HEK293 (cell line): ENCODE measurements around the gene CDH22.

Source experiments
- AEBP2 ChIP-seq: fragments of 450-650 bp; formaldehyde crosslinking; IDR thresholded peaks from 2 replicates; pipeline ENCODE4 v1.5.1; 2016; ENCODE audit warnings: missing biosample characterization, missing genetic modification characterization, borderline replicate concordance
- BCL11B ChIP-seq: fragments of 450-650 bp; formaldehyde crosslinking; IDR thresholded peaks from 2 replicates; pipeline ENCODE4 v1.5.1; 2016; ENCODE audit warnings: low read depth, missing biosample characterization, missing genetic modification characterization
- CTCF ChIP-seq: fragments of 450-650 bp; formaldehyde crosslinking; IDR thresholded peaks from 2 replicates; pipeline ENCODE4 v1.5.1; 2016; ENCODE audit warnings: missing biosample characterization, missing genetic modification characterization
- TCF7L2 ChIP-seq: IDR thresholded peaks from 2 replicates; pipeline ENCODE4 v1.6.1; 2011; ENCODE audit warnings: low read depth, mild to moderate bottlenecking, inconsistent platforms, low read length, moderate library complexity, borderline replicate concordance
- ZBTB20 ChIP-seq: fragments of 450-650 bp; formaldehyde crosslinking; IDR thresholded peaks from 2 replicates; pipeline ENCODE4 v1.5.1; 2016; ENCODE audit warnings: missing biosample characterization, missing genetic modification characterization
- ZBTB8A ChIP-seq: fragments of 450-650 bp; formaldehyde crosslinking; IDR thresholded peaks from 2 replicates; pipeline ENCODE4 v1.5.1; 2016; ENCODE audit warnings: missing biosample characterization, missing genetic modification characterization
- ZNF10 ChIP-seq: fragments of 450-650 bp; formaldehyde crosslinking; IDR thresholded peaks from 2 replicates; pipeline ENCODE4 v1.5.1; 2017; ENCODE audit warnings: missing biosample characterization, missing genetic modification characterization
- ZNF398 ChIP-seq: fragments of 450-650 bp; formaldehyde crosslinking; IDR thresholded peaks from 2 replicates; pipeline ENCODE4 v1.5.1; 2017; ENCODE audit warnings: missing biosample characterization, missing genetic modification characterization
- ZNF48 ChIP-seq: fragments of 450-650 bp; formaldehyde crosslinking; IDR thresholded peaks from 2 replicates; pipeline ENCODE4 v1.5.1; 2016; ENCODE audit warnings: missing biosample characterization, missing genetic modification characterization
- ZNF513 ChIP-seq: fragments of 450-650 bp; IDR thresholded peaks from 2 replicates; pipeline ENCODE4 v1.5.1; 2018; ENCODE audit warnings: missing biosample characterization, missing genetic modification characterization
- ZNF571 ChIP-seq: fragments of 450-650 bp; formaldehyde crosslinking; IDR thresholded peaks from 2 replicates; pipeline ENCODE4 v1.5.0; 2017; ENCODE audit warnings: missing biosample characterization, missing genetic modification characterization
- ZNF707 ChIP-seq: fragments of 450-650 bp; formaldehyde crosslinking; IDR thresholded peaks from 2 replicates; pipeline ENCODE4 v1.5.1; 2016; ENCODE audit warnings: missing biosample characterization, missing genetic modification characterization
- ZNF768 ChIP-seq: fragments of 450-650 bp; formaldehyde crosslinking; IDR thresholded peaks from 2 replicates; pipeline ENCODE4 v1.5.1; 2018; ENCODE audit warnings: missing biosample characterization, mild to moderate bottlenecking, missing genetic modification characterization
- TF ChIP-seq, protein P1 (sequence below): fragments of 450-650 bp; formaldehyde crosslinking; IDR thresholded peaks from 2 replicates; pipeline ENCODE4 v1.5.1; 2016; ENCODE audit warnings: missing biosample characterization, missing genetic modification characterization

DNA sequence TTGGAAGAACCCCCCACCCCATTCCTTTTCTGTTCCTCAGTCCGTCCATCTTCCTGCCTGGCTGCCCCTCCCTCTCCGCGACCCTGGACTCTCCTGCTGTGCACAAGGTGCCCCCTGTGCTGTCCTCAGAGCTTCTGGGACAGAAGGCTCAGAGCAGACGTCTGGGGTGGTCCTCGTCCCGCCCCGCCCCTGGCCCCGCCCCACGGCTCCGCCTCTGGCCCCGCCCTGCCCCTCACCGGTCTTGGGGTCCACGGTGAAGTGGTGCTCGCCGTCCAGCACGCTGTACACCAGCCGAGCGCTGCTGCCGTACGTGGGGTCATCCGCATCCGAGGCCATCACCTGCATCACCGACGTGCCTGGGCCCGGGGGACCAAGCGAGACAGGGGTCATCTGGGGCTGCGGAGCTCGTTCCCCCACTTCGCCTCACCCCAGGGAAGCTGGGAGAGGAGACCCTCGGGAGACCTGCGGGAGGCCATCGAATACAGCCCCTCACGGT, 81.0 kb downstream of the CDH22 start:
- TF ChIP-seq BCL11B: no peak
- TF ChIP-seq TCF7L2: no peak
- TF ChIP-seq CTCF (tag by site-specific recombination): no peak
- no peak for TF ChIP-seq ZNF10 (tag by site-specific recombination)
- TF ChIP-seq, protein P1, sequence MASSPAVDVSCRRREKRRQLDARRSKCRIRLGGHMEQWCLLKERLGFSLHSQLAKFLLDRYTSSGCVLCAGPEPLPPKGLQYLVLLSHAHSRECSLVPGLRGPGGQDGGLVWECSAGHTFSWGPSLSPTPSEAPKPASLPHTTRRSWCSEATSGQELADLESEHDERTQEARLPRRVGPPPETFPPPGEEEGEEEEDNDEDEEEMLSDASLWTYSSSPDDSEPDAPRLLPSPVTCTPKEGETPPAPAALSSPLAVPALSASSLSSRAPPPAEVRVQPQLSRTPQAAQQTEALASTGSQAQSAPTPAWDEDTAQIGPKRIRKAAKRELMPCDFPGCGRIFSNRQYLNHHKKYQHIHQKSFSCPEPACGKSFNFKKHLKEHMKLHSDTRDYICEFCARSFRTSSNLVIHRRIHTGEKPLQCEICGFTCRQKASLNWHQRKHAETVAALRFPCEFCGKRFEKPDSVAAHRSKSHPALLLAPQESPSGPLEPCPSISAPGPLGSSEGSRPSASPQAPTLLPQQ (tag by site-specific recombination): no peak
- no peak for TF ChIP-seq ZBTB20 (tag by site-specific recombination)
- no peak for TF ChIP-seq ZNF768
- no peak for TF ChIP-seq ZNF48 (tag by site-specific recombination)
- TF ChIP-seq ZNF513 (tag by site-specific recombination): no peak
- TF ChIP-seq ZNF398 (tag by site-specific recombination): no peak
- no peak for TF ChIP-seq ZBTB8A (tag by site-specific recombination)
- no peak for TF ChIP-seq AEBP2 (tag by site-specific recombination)
- TF ChIP-seq ZNF571 (tag by site-specific recombination): no peak
- TF ChIP-seq ZNF707: no peak
